ENCODE measurements around the gene NELL1. TPM values are rescaled to one million over a fixed set of nuclear protein-coding genes. Genes with fewer than 3 reads are reported as not detected.

NELL1 gene
- total and polyA plus RNA-seq, 8 donors: 0.24 to 1.8 (median 0.71) TPM; not detected in 2

DNA sequence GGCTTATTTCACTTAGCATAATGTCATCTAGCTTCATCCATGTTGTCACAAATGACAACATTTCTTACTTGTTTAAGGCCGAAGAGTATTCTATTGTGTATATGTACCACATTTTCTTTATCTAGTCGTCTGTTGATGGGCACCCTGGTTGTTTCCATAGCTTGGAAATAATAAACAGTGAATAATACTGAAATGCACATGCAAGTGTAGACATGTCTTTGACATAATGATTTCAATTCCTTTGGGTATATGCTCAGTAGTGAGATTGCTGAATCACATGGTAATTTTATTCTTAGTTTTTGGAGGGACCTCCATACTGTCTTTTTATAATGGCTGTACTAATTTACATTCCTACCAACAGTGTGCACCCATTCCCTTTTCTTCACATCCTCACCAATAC lies 508.0 kb downstream of the NELL1 start:
- Histone ChIP-seq H3K36me3 (no peaks in the 10 kb centered on the region), H3K9me3 (no peaks in the 10 kb centered on the region), H3K4me1 (no peaks in the 10 kb centered on the region), H3K27me3 (no peaks in the 10 kb centered on the region), H3K27ac (no peak overlapping the region), H3K4me3 (no peak overlapping the region)
- intact Hi-C loops (cut with DNase I): no loop called here
- TF ChIP-seq, protein P1, sequence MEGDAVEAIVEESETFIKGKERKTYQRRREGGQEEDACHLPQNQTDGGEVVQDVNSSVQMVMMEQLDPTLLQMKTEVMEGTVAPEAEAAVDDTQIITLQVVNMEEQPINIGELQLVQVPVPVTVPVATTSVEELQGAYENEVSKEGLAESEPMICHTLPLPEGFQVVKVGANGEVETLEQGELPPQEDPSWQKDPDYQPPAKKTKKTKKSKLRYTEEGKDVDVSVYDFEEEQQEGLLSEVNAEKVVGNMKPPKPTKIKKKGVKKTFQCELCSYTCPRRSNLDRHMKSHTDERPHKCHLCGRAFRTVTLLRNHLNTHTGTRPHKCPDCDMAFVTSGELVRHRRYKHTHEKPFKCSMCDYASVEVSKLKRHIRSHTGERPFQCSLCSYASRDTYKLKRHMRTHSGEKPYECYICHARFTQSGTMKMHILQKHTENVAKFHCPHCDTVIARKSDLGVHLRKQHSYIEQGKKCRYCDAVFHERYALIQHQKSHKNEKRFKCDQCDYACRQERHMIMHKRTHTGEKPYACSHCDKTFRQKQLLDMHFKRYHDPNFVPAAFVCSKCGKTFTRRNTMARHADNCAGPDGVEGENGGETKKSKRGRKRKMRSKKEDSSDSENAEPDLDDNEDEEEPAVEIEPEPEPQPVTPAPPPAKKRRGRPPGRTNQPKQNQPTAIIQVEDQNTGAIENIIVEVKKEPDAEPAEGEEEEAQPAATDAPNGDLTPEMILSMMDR (IDR thresholded peaks at IDR 0.05): no peak
- ATAC-seq (no peak), DNase-seq (no peak)

DNA sequence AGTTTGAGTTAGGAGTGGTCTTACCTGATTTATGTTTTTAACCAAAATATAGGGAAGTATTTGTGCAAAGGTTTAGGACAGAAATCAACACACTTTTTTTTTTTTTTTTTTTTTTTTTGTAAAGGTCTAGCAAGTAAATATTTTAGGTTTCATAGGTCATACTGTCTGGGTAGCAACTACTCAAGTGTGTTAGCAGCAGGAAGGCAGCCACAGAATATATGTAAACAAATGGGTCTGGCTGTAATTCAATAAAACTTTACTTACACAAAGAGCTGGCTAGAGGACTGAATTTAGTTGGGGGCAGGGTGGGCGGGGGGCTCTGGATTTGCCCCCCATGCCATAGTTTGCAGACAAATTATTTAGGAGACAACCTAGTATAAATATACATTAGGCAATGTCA lies 510.4 kb downstream of the NELL1 start:
- DNase-seq (peak in 1 of 4 donors; percentile 5), ATAC-seq (no peak)
- Histone ChIP-seq H3K27me3 (no peaks in the 10 kb centered on the region), H3K9me3 (no peaks in the 10 kb centered on the region), H3K27ac (no peak overlapping the region), H3K36me3 (no peaks in the 10 kb centered on the region), H3K4me1 (no peaks in the 10 kb centered on the region), H3K4me3 (no peak overlapping the region)
- intact Hi-C loops (cut with DNase I): no loop called here
- TF ChIP-seq, protein P1 (IDR thresholded peaks at IDR 0.05): no peak

DNA sequence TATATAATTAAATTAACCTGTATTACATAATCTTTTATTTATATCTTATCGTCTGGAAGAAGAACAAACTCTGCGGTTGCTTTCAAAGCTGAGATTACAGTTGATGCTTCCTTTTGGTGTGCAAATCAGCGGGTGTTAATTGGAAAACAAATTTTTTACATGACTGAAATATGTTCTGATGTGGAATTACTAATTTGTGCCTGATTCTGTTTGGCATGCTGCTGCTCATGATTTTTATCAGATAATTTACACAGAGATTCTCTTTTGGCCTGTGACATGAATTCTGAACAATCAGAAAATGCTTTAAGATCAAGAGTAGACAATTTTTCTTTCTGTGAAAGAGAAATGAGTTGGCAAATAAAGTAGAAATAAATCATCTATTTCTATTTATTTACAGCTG lies 510.8 kb downstream of the NELL1 start:
- H3K27me3 ChIP-seq: no peaks in the 10 kb centered on the region
- H3K36me3 ChIP-seq: no peaks in the 10 kb centered on the region
- no peak for ATAC-seq
- TF ChIP-seq, protein P1 (IDR thresholded peaks at IDR 0.05): no peak
- DNase-seq: no peak
- intact Hi-C loops (cut with DNase I): no loop called here
- no peak overlapping the region for H3K27ac ChIP-seq
- H3K4me3 ChIP-seq: no peak overlapping the region
- no peaks in the 10 kb centered on the region for H3K4me1 ChIP-seq
- no peaks in the 10 kb centered on the region for H3K9me3 ChIP-seq

DNA sequence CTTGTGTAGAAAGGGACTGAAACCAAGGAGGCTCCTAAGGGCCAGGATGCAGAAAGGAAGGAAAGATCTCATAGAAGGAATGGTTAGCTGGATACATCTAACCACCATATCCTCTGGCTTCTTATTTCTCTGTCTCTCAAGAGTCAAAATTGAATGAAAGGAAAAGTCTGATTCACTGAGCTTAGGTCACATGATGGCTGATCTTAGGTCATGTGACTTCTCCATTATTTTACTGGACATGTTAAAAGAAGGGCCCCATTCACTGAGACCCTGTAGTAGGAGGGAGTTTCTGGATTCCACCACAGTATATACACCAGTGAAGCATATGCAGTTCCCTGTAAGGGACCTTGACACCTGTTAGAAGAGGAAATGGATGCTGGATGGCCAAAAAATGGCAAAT lies 516.6 kb downstream of the NELL1 start:
- ATAC-seq (no peak), DNase-seq (no peak)
- Histone ChIP-seq H3K4me3 (no peak overlapping the region), H3K36me3 (no peaks in the 10 kb centered on the region), H3K27ac (no peak overlapping the region), H3K9me3 (no peaks in the 10 kb centered on the region), H3K4me1 (no peaks in the 10 kb centered on the region), H3K27me3 (no peaks in the 10 kb centered on the region)
- TF ChIP-seq, protein P1 (IDR thresholded peaks at IDR 0.05): no peak
- intact Hi-C loops (cut with DNase I): no loop called here

DNA sequence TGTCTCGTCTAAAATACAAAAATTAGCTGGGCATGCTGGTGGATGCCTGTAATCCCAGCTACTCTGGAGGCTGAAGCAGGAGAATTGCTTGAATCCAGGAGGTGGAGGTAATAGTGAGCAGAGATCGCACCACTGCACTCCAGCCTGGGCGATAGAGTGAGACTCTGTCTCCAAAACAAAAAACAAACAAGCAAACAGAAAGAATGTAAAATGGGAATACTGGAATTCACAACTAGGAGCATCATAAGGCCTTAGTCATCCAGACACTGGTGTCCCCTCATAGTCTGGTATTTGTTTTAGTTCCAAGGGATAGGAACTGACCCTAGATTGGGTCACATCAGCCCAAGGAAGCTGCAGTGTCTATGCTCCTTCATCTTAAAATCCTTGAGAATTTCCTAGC lies 520.8 kb downstream of the NELL1 start:
- intact Hi-C loops (cut with DNase I): no loop called here
- Histone ChIP-seq H3K27ac (no peak overlapping the region), H3K27me3 (no peaks in the 10 kb centered on the region), H3K9me3 (no peaks in the 10 kb centered on the region), H3K4me1 (no peaks in the 10 kb centered on the region), H3K4me3 (no peak overlapping the region), H3K36me3 (no peaks in the 10 kb centered on the region)
- TF ChIP-seq, protein P1 (IDR thresholded peaks at IDR 0.05): no peak
- DNase-seq: no peak
- ATAC-seq: no peak
